Activated naive CD4-positive, alpha-beta T cell (primary cell): ENCODE results near the gene LRRTM3.

ENCODE experiments used
- DNase-seq, 4 experiments: peaks; one replicate each; lab custom pipeline; 2025; lab: John Stamatoyannopoulos, UW

The LRRTM3 gene

DNA sequence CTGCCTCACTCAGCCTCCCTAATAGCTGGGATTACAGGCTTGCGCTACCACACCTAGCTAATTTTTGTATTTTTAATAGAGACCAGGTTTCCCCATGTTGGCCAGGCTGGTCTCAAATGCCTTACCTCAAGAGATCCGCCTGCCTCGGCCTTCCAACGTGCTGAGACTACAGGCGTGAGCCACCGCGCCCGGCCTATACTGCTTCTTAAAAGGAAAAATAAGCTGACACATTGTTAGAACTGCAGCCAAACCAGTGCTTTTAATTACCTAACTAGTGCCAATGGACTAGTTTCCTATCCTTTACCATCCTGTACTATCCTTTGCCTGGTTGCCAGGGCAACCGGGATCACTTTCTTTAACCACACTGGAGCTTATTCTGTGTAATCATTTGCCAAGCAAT lies 108.0 kb downstream of the LRRTM3 start:
- DNase-seq, result no peak

DNA sequence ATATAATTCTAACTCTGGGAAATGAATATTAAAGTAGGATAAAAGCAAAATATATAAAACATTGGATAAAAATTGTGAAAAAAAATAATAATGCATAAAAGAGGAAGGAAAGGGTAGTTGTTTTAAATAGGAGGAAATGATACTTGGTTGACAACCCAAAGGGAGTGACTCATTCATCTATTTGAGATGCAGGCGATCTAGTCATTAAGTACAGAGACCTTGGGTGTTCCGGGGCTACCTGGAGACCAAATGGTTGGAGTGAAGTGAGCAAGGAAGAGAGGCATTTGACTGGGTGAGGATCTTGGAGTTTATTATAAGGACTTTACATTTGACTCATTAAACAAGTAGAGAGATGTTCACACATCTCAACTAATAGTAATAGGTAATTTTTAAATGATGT lies 111.0 kb downstream of the LRRTM3 start:
- no peak for DNase-seq

DNA sequence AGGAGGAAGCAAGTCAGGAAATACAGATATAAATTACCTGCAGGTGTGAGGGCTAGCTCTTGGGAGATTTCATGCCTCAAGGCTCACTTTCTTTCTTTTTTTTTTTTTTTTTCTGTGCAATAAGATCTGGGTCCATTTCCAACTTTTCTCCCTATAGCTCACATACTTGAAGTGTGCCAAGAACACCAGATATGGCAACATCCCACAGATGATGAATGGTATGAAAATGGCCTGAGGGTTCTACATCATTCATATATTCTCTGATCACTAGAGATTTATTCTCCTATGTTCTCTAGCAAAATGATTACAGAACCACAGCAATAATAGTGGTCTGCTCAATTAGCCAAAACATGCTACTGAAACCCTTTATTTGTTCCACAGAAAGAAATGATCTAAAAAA lies 117.2 kb downstream of the LRRTM3 start:
- no peak for DNase-seq

DNA sequence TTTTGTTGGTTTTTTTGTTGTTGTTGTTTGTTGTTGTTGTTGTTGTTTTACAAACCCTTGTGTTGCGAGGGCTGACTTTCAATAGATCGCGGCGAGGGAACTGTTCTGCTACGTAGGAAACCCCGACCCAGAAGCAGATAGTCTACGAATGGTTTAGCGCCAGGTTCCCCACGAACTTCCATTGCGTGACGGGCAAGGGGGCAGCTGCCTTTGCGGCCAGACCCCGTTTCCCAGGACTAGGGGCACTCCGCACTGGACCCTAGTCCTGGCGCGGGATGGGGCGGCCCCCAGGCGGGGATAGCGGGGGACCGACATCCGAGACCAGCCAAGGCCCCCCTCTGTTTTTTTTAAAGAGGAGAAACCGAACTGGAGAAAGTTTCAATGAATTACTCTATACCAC lies 119.6 kb downstream of the LRRTM3 start:
- no peak for DNase-seq

DNA sequence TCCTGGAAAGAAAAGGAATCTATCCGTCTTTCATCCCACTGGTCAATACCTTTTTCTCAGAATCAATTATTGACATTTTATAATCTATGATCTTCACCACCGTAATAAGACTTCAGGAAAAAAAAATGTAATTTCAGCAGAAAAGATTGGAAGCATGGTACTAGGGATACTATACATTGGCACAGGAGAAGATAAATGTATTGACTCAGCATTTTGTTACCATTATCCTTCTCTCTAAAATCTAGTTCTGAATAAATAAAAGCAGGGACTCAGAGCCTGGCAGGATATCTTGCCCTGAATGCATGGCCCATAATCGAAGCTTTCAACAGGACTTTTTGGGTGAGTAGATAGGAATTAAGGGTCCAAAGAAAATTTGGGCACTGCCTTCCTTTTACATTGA lies 120.7 kb downstream of the LRRTM3 start:
- DNase-seq, result no peak

DNA sequence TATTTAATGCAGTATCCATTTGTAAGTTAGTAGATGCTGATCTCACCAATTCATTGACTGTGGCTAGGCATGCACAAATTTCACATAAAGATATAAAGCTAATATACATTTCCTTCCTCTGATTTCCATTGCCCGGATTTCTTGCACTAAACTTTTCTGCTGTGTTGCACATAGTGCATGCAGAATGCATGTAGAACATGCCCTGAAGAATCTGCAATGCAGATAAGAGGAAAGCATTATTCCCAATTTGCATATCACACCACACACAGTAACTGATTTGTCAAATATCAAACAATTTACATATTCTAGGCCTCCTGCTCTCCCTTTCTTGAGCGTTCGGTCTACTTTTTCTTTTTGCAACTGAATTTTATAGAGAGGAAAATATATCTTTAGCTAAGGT lies 124.2 kb downstream of the LRRTM3 start:
- DNase-seq, result no peak

DNA sequence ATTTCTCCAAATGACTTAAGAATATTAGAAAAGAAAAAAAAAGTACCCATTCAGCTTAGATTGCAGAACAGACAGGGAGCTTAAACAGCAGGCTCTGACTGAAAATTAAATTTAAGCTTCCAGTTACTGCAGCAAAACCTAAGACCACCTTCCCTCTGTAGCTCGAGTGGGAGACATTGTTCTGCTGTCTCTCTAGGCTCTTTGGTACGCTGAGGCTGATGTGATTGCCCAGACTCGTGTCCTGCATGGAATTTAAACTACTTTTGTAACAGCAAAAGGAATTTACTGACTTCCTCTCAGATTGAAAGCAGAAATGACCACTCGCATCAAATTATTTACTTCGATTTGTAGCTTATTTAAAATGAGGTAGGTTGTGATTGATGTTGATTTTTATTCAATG lies 124.6 kb downstream of the LRRTM3 start:
- DNase-seq, result no peak

DNA sequence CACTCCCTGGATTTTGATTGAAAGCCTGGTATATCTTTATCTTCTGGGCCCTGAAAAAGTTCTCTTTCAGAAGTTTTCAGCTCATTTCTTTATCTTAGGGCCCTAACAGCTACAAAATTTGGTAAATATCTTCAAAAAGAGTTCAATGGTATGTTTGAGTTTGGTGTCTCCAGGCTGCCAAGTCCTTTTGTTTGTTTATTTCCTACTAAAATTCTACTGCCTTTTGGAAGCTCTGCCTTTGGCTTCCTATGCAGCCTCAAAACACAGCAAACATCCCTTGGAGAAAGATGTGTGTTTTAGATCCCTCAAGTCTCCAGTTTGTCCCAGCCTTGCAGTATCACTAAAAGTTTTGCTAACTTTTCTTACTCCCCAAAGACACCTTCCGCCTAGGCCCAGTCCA lies 146.8 kb downstream of the LRRTM3 start:
- DNase-seq, result no peak

DNA sequence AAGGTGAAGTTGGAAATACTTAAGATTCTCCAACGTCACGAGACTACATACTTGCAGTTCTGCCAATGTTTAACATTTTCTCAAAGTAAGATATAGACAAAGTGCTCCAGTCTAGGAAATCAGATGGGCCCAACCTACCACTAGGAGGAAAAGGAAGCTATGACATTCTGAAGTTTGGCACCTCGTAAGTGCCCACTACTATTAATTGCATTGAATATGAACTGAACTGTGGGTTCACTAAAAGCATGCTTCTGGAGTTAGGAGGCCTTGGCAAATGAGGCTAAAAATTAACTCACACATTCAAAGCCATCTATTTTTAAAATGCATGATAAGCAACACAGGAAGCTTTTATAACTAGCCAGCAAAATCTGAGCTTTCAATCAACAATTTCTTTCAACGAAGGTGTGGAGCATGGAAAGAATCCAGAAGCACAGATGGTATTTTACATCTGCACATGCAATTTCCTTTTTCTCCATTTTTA lies 149.7 kb downstream of the LRRTM3 start:
- DNase-seq, result no peak

DNA sequence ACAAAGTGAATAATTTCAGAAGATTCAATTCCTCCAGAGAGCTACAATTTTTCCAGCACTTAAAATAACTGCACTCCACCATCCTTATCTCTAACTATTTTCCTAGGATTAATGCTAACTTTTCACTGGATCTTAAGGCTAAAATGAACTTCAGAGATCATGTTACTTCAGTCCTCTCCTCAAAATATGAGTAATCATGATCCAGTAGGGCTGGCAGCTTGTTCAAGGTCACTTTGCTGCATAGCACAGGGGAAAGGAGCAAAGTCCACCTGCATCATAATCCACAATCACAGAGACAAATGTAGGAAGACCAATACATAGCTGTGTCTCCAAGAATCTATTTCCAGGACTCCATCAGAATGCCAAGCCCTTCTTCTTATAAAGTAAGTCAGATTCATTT lies 150.3 kb downstream of the LRRTM3 start:
- DNase-seq, result no peak

DNA sequence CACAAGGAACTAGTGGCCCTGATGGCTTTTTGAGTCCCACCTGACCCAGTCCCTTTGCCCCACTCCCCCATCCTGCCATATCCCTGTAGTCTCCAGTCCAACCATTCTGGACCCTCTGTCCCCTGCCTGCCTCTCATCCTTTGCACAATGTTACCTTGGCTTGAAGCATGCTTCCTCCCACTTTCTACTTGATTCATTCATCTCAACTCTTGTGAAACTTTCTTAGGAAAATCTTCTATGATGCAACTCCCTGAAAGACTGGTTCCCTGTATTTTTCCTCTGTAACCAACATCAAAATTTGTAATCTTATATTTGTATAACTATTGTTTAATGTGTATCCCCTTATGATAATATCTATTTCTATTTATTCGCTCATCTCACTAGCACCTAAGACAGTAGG lies 151.5 kb downstream of the LRRTM3 start:
- no peak for DNase-seq

DNA sequence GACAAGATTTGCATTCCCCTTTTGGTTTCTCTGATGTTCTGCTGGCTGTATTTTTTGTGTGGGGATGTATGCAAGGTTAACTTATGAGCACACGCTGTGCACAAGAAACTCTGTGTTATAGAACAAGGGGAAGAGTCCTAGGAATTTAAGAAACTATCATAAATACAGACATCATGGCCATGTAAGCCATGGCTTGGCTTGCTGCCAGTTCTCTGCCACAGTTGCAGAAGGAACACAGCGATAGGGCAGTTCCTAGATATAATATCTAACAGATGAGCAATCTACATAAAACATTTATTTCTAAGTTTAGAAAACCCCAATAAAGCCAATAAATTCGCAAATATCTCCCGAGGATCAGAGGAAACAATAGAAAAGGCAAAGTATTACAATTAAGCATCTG lies 153.3 kb downstream of the LRRTM3 start:
- DNase-seq, result no peak

DNA sequence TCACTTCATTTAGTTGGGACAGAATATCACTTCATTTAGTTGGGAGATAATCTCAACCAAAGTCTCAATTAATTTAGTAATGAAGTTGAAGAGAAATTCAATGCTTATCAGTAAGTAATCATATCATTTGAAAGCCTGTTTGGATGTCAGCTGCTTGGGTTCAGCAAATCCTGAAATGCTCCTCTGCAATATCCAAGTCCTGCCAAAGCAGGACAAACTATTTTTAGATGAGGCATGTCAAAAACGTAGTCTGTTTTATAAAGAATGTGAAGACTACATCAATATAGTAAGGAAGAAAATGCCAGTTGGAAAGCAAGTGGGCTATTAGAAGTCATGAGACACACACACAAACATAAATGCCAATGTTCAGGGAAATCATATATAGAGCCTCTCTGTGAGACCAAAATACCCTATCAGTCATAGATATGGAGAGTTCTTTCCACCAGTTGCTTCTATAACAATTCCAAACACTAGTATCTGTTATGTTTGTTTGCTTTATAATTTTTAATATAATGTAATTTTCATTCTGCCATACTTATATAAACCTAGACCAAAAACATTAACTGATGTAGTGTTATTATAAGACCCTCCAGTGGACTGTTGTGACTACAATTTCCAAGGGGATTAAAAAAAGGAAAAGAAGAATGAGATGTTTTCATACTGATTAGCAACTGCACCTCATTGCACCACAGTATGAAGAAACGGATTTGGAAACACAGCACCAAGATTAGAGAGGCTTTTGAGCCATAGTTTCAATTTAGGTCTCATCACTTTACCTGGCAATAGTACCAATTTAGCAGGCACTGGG lies 160.7 kb downstream of the LRRTM3 start:
- DNase-seq, result no peak

DNA sequence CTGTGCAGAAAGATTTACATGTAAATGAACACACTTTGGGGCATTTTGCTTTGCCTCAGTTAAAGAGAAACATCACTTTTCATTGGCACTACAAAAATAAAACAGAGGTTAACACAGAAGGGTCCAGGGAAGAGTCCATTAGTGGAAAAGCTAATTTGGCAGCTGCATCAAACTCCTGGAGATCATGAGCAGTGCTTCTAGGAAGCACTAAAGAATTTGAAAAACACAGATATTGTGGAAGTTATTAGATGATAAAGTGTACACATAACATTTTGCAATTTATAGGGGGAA lies 161.2 kb downstream of the LRRTM3 start:
- no peak for DNase-seq

DNA sequence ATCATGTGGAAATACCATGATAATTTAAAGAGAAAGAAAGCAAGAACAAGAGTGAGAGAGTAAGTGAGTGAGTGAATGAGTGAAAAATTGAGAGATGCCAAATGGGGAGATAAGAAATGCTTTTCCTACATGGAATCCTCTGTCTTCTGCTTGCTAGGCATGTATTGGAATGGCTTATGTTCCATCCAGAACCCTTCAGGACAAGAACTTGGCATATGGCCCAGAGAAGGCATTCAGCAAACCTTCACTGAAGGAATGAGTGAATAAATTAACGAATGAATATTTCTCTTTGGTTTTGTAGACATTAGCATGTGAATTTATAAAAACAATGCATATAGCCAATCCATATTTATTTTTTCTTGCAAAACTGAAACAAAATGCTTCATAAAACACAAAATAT lies 162.2 kb downstream of the LRRTM3 start:
- no peak for DNase-seq

DNA sequence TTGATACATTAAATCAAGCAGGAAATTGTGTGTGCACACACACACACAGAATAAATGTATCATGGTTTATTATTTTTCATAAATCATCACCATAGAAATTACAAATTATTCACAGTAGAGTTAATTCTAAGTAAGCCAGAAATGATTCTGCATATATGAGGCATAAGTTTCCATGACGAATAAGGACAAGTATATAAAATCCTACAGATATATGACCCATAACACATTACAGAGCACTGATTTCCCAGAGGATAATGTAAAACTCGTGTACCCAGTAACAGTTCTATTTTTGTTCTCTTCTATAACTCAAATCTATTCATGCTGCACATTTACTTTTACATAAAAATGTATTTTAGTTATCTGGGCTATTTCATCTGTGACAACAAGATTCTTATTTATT lies 169.7 kb downstream of the LRRTM3 start:
- DNase-seq, result no peak

DNA sequence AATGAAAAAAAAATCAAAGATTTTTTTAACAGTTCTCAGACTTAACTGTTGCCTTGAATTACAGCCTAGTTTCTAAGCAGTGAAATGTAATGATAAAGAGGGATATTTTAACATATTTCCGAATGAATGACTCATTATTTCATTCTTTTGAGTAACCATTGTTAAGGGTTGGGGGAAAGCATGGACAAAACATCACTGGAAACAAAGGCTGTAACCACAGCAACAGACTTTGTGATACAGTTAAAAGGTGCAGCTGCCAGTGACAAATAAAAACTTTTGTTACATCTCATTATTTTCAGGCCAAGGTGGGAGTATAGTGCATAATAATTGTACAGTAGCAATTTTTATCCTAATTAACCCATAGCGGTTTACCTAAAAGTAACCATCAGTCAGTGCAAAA lies 172.6 kb downstream of the LRRTM3 start:
- no peak for DNase-seq

DNA sequence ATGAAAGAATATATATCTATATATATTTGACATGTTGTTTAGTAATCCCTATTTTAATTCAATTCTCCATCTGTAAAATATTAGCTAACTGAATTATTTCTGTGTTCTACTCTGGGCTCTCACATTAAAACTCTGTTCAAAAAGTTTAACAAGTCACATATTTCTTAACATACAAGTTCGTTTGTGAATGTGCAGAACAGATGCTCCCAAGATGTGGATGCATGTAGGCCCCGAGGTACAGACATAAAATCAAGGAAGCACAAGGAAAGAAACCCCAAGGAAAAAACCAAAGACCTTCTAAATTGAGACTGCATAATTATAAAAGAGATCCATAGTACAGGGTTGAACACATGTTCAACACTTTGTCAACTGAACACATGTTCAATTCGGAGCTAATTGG lies 175.1 kb downstream of the LRRTM3 start:
- DNase-seq, result no peak

DNA sequence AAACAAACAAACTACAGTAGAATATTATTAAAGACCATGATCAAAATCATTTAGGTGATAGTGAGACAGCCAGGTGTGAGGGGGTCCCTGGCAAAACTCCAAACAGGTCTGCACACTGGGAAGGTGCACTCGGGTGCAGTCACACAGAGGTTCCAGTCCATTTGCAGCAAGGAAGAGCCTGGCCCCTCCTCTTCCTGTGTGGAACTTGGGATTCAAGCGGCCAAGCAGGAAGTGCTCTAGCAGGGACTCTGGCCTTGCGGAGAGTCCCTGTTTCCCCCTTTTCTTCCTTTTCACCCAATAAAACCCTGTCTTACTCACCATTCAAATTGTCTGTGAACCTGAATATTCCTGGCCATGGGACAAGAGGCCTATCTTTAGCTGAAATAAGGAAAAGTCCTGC lies 181.8 kb downstream of the LRRTM3 start:
- no peak for DNase-seq

DNA sequence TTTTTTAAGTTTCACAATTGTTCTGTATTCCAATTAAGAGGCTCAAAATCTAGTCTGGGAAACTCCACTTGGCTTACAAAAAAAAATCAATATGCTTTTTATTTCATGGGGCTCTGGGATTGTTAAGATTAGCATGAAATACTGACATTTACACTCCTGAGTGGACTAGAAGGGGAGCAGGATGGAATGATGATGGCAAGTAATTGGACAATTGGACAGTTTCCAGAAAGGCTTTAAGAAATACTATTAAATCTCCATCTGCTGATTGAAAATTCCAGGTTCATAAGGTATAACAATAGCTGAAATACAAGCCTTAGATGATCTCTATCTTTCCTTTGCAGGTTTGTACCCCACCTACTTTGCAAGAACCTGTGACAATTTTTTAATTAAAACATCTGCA lies 184.4 kb downstream of the LRRTM3 start:
- DNase-seq, result no peak

DNA sequence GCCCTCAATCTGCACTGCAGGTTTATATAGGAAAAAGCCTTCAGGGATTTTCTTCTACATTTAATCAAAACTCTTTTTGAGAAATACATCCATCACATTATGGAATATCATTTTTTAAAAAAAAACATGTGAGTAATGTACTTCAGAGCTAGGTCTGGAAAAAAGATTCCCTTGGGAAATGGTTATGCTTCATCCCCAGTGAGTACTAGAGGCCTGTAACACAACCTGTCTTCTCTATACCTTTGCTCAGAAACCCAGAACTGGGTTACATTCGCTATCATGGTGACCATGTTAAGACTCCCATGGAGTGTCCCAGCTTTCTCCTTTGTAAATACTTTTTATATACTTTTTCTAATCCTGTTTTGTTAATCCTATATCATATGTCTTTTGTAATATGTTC lies 186.9 kb downstream of the LRRTM3 start:
- DNase-seq, result no peak

DNA sequence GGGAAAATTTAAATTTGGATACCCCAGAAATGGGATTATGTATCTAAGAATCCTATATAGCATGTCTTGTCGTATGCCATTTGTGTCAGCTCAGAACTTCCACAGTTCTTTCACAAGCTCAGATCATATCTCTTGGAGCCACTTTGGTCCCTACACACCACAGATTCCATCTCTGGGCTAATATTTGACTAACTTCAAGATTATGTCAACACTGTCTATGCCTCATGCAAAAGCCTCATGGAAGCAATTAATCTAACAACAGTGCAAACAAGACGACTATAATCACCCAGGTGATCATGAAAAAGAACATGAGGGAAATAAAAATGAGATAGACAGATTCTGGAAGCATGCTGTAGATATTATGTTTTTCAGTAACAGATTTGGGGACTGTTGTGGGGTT lies 189.1 kb downstream of the LRRTM3 start:
- no peak for DNase-seq

DNA sequence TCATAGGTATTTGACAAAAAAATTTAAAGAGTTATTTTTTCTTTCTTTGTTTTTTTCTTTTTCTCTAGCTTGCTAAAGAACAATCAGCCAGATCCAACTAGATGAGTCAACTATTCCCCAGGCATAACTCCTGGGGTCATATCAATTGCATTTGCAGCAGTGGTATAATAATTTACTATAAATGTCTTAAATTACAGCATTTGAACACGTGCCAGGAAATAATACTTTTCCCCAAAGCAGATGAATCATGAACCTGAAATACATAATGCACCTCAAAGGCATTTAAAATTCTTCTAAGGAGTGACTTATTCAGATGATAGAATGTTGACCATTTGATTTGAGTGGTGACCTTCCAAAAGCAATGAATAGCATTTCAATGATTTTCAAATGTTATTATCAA lies 190.1 kb downstream of the LRRTM3 start:
- DNase-seq, result no peak

DNA sequence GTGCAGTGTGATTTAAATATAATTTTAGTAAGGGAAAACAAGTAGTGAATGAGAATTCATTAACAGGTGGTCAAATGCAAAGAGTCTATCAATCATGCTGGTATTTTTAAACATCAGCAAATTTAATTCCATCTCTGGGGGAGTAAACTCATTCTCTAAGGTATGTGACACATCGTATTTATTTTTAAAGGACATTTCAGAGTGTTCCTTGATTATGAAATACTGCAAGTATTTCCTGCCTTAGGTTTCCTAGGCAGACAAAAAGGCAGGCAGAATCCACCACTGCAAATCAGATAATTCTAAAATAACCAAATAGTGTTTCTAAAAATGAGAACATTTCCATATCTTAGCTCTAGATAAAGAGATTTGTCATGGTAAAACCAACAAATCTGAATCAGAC lies 193.8 kb downstream of the LRRTM3 start:
- DNase-seq, result no peak

DNA sequence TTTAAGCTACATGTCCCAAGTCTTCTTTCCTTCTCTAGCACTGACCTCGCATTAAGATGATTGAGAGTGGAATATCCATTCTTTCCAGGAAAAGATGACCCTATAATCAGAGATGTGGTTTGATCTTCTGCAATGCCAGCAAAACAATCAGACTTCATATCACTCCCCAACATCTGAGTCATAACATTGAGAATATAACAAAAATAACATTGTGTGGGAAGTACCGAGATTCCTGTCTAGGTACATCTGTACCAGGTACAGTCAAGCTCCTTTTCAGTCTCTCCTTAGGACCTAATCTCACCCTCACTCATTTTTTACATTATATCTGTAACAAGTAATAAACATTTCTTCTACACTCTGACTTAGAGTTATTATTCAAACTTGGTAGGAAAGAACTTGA lies 201.6 kb downstream of the LRRTM3 start:
- DNase-seq, result no peak
